Heart left ventricle (tissue), 13 donors: ENCODE measurements around the gene DDX11.

Experiments used
- CTCF ChIP-seq, 12 donors: fragments of 200-600 bp; sonication (generic) in 4 of 12; IDR thresholded peaks; one replicate each; pipeline versions ENCODE4 v1.5.0 to v1.8.0; 2018 to 2022; ENCODE audit warnings: antibody characterized with exemption in 12 of 12, mild to moderate bottlenecking in 5 of 12
- POLR2A ChIP-seq, 2 donors: fragments of 450-650 bp; IDR thresholded peaks; one replicate each; pipeline ENCODE4 v1.6.1; 2017; ENCODE audit warnings: antibody characterized with exemption in 2 of 2, mild to moderate bottlenecking in 2 of 2, moderate library complexity in 2 of 2
- donor health status: ischemic (EF 13 %, LVEDD 7.1; RV severe dilation, severe dysfunction).
- donor health status: DM: no; HTN: yes; CAD: no.
- donor health status: DM: no; HTN: no; CAD: no.
- donor health status: ischemic (EF 25% LVEDD 6.9; RV normal size, moderate dysfunction).
- donor health status: ischemic (EF 25% LVEDD 5.7; RV mildly dilated, moderate dysfunction).
- donor health status: ischemic (EF 35%, LVEDD 5.7; RV mildly dilated, moderate dysfunction).
- donor health status: nonischemic (EF 11% LVEDD 7.7; RV severe dilation, severe dysfunction).
- donor health status: DM: yes; HTN: yes; CAD: no.
- donor health status: PGD.
- donor health status: ischemic (EF 29% LVEDD 5.4; RV normal size, mild dysfunction).
- donor health status: nonischemic (EF 23%, LVEDD 6.1; RV moderate dilation, normal function).

GRCh38 chr12:31031951-31032335, 41.7 kb upstream of the DDX11 start:
- TF ChIP-seq POLR2A (IDR thresholded peaks at IDR 0.05) (no peak), CTCF (IDR thresholded peaks at IDR 0.05) (no peak)
